IMR-90 (cell line): ENCODE data around the gene PMIS2. TPM values are rescaled to one million over a fixed set of nuclear protein-coding genes. Genes with fewer than 3 reads are reported as not detected.

Source experiments
- ATAC-seq: fragments of 200-7000 bp; cut with Tn5 transposase; 2 replicates; pipeline ENCODE4 v1.9.1; 2020; ENCODE audit warnings: low read depth, mild to moderate bottlenecking, moderate library complexity
- BruUV-seq: library from RNA; stranded (reverse); fragments of 400-500 nt; replicated peaks from 2 replicates; lab custom pipeline; 2021; lab: Mats Ljungman, UMichigan
- CTCF ChIA-PET: fragments of 300-600 bp; formaldehyde crosslinking; extraction: SDS; loops from one replicate; lab custom pipeline; 2021; ENCODE audit warnings: antibody characterized with exemption; lab: Yijun Ruan, JAX
- POLR2A ChIA-PET: fragments of 300-600 bp; sonication (Branson Sonifier 250); formaldehyde crosslinking; loops from one replicate; lab custom pipeline; 2022; ENCODE audit warnings: antibody characterized with exemption; ENCODE audit not compliant: unreplicated experiment; lab: Charles Lee
- DNase-seq: peaks from one replicate; pipeline ENCODE4 v3.0.0; 2013
- H2AFZ ChIP-seq: replicated peaks from 2 replicates; pipeline ENCODE3; 2013; ENCODE audit warnings: low read length, mild to moderate bottlenecking; ENCODE audit not compliant: poor library complexity
- H2AK5ac ChIP-seq: 2 replicates; pipeline ENCODE4 v1.6.1; 2013; ENCODE audit warnings: low read depth, low read length, inconsistent platforms
- H2AK9ac ChIP-seq: replicated peaks from 2 replicates; pipeline ENCODE3; 2013; ENCODE audit warnings: mild to moderate bottlenecking, low read depth, low read length, moderate library complexity; ENCODE audit not compliant: poor library complexity
- H2BK120ac ChIP-seq: 2 replicates; pipeline ENCODE4 v1.6.1; 2013; ENCODE audit warnings: low read depth, low read length, inconsistent platforms
- H2BK15ac ChIP-seq: 3 replicates; pipeline ENCODE4 v1.6.1; 2013; ENCODE audit warnings: low read depth, low read length, inconsistent platforms
- H2BK20ac ChIP-seq: 2 replicates; pipeline ENCODE4 v1.6.1; 2013; ENCODE audit warnings: low read depth, mild to moderate bottlenecking, inconsistent platforms, low read length, moderate library complexity
- H2BK5ac ChIP-seq: 2 replicates; pipeline ENCODE4 v1.6.1; 2013; ENCODE audit warnings: mild to moderate bottlenecking, low read depth, low read length, inconsistent platforms; ENCODE audit not compliant: poor library complexity, severe bottlenecking
- H3K14ac ChIP-seq: replicated peaks from 2 replicates; pipeline ENCODE4 v1.6.1; 2013; ENCODE audit warnings: low read depth, low read length, inconsistent platforms
- H3K18ac ChIP-seq: 2 replicates; pipeline ENCODE4 v1.6.1; 2013; ENCODE audit warnings: low read depth, low read length, control low read depth
- H3K23ac ChIP-seq: 2 replicates; pipeline ENCODE4 v1.6.1; 2013; ENCODE audit warnings: low read depth, low read length, inconsistent platforms
- H3K27ac ChIP-seq: 2 replicates; pipeline ENCODE4 v1.5.1; 2013; ENCODE audit warnings: mild to moderate bottlenecking, control low read depth, low read length; ENCODE audit not compliant: insufficient read depth
- H3K27me3 ChIP-seq: 2 replicates; pipeline ENCODE4 v1.6.1; 2013; ENCODE audit warnings: low read length; ENCODE audit not compliant: control insufficient read depth, insufficient read depth
- H3K36me3 ChIP-seq: 2 replicates; pipeline ENCODE4 v1.6.1; 2013; ENCODE audit warnings: low read length, mixed read lengths; ENCODE audit not compliant: control insufficient read depth, insufficient read depth
- H3K4ac ChIP-seq: 2 replicates; pipeline ENCODE4 v1.6.1; 2013; ENCODE audit warnings: low read depth, low read length, inconsistent platforms
- H3K4me1 ChIP-seq: 2 replicates; pipeline ENCODE4 v1.6.1; 2013; ENCODE audit warnings: low read length, mixed read lengths; ENCODE audit not compliant: control insufficient read depth, insufficient read depth
- H3K4me2 ChIP-seq: 2 replicates; pipeline ENCODE4 v1.6.1; 2013; ENCODE audit warnings: low read depth, mild to moderate bottlenecking, control low read depth, low read length, moderate library complexity
- H3K4me3 ChIP-seq: 2 replicates; pipeline ENCODE4 v1.5.1; 2013; ENCODE audit warnings: low read depth, mild to moderate bottlenecking, control low read depth, low read length, moderate library complexity; ENCODE audit not compliant: insufficient read depth
- H3K56ac ChIP-seq: 2 replicates; pipeline ENCODE4 v1.6.1; 2013; ENCODE audit warnings: low read length, inconsistent platforms; ENCODE audit not compliant: insufficient read depth; ENCODE audit errors: extremely low read depth
- H3K79me1 ChIP-seq, 2 experiments: 2 replicates each; pipeline ENCODE4 v1.6.1; 2013; ENCODE audit warnings: low read length in 2 of 2, inconsistent platforms in 1 of 2, low read depth in 1 of 2
- H3K9ac ChIP-seq: 2 replicates; pipeline ENCODE4 v1.6.1; 2013; ENCODE audit warnings: low read depth, low read length, control low read depth
- H3K9me1 ChIP-seq: 2 replicates; pipeline ENCODE4 v1.6.1; 2013; ENCODE audit warnings: low read length, inconsistent platforms; ENCODE audit not compliant: insufficient read depth
- H3K9me3 ChIP-seq: 2 replicates; pipeline ENCODE4 v1.6.1; 2013; ENCODE audit warnings: low read length; ENCODE audit not compliant: control insufficient read depth, insufficient read depth
- H4K20me1 ChIP-seq: 2 replicates; pipeline ENCODE4 v1.6.1; 2013; ENCODE audit warnings: low read length, inconsistent platforms; ENCODE audit not compliant: insufficient read depth
- H4K5ac ChIP-seq: 2 replicates; pipeline ENCODE4 v1.6.1; 2013; ENCODE audit warnings: mild to moderate bottlenecking, low read depth, low read length, control low read depth
- H4K8ac ChIP-seq, 2 experiments: 2 replicates each; pipeline ENCODE4 v1.6.1; 2013; ENCODE audit warnings: low read depth in 2 of 2, low read length in 2 of 2, control low read depth in 1 of 2, inconsistent platforms in 1 of 2
- H4K91ac ChIP-seq: 2 replicates; pipeline ENCODE4 v1.6.1; 2013; ENCODE audit warnings: low read depth, low read length, inconsistent platforms; ENCODE audit not compliant: insufficient read depth
- BHLHE40 ChIP-seq: fragments of 150-350 bp; IDR thresholded peaks from 2 replicates; pipeline ENCODE4 v1.6.1; 2016; ENCODE audit warnings: mild to moderate bottlenecking, low read depth, low read length
- CHD1 ChIP-seq: IDR thresholded peaks from 2 replicates; pipeline ENCODE4 v1.6.1; 2012; ENCODE audit warnings: low read depth, low read length, improper control_type of control experiment
- FOS ChIP-seq: fragments of 150-350 bp; IDR thresholded peaks from 2 replicates; pipeline ENCODE4 v1.6.1; 2016; ENCODE audit warnings: low read depth, low read length
- MAFK ChIP-seq: IDR thresholded peaks from 2 replicates; pipeline ENCODE4 v1.6.1; 2012; ENCODE audit warnings: low read depth, low read length, improper control_type of control experiment
- MXI1 ChIP-seq: IDR thresholded peaks from 2 replicates; pipeline ENCODE4 v1.6.1; 2012; ENCODE audit warnings: low read depth, mild to moderate bottlenecking, low read length, moderate library complexity, borderline replicate concordance
- RAD21 ChIP-seq: IDR thresholded peaks from 2 replicates; pipeline ENCODE4 v1.6.1; 2012; ENCODE audit warnings: low read length, improper control_type of control experiment
- RCOR1 ChIP-seq: IDR thresholded peaks from 2 replicates; pipeline ENCODE4 v1.6.1; 2012; ENCODE audit warnings: mild to moderate bottlenecking, low read length, improper control_type of control experiment; ENCODE audit not compliant: insufficient replicate concordance
- SMC3 ChIP-seq: fragments of 150-350 bp; IDR thresholded peaks from 2 replicates; pipeline ENCODE4 v1.6.1; 2016; ENCODE audit warnings: low read depth, mild to moderate bottlenecking, antibody characterized with exemption, low read length, moderate library complexity
- WGBS, 2 experiments: methylation state at CpG; one replicate each; pipeline versions ENCODE4 v1.1.5 to v1.1.7; 2013; ENCODE audit warnings: missing lambda C conversion rate in 2 of 2; ENCODE audit not compliant: insufficient read length in 1 of 2; ENCODE audit errors: extremely low coverage in 2 of 2; 5-methylcytosine and 5-hydroxymethylcytosine counted together
- dilution Hi-C: fragments of 300-500 bp; cut with HindIII; formaldehyde crosslinking; loops from one replicate; pipeline ENCODE4 v1.14.3; 2018; ENCODE audit warnings: low sequenced_read_pairs; ENCODE audit not compliant: unreplicated experiment
- in situ Hi-C: fragments of 300-500 bp; cut with MboI; formaldehyde crosslinking; loops from 3 replicates; pipeline ENCODE4 v1.14.3; 2019; ENCODE audit warnings: low sequenced_read_pairs, inconsistent platforms, mixed read lengths
- intact Hi-C: fragments of 100-400 bp; cut with micrococcal nuclease; formaldehyde crosslinking; loops from 2 replicates; pipeline ENCODE4 v1.10.0; 2022
- polyA plus RNA-seq, 3 experiments: library from polyadenylated mRNA; depleted of rRNA; stranded (reverse); fragments of >200 nt; gene quantifications; 2 replicates each; pipeline ENCODE4 v1.2.3, GENCODE V29; 2012; ENCODE audit warnings: low replicate concordance in 1 of 3
- total RNA-seq: library from RNA; depleted of rRNA; stranded (reverse); fragments of >200 nt; gene quantifications from 2 replicates; pipeline ENCODE4 v1.2.3, GENCODE V29; 2012

PMIS2 gene
- total and polyA plus RNA-seq, 2 of the 4 experiments (the other 2 are of a cell fraction): not detected

- no TSS peak for BruUV-seq
- Histone ChIP-seq H3K4ac (peak overlapping the region; percentile 66), H2BK15ac (no peak overlapping the region), H3K27ac (peak overlapping the region; percentile 55), H3K14ac (peak overlapping the region; percentile 77), H3K36me3 (peaks cover 27% of the 10 kb centered on the region), H3K4me2 (peak overlapping the region; percentile 87), H3K9me1 (0 out of 2 replicates have a peak, but pooled peaks cover 2% of the 10 kb centered on the region), H4K20me1 (no peaks in the 10 kb centered on the region), H3K18ac (no peak overlapping the region), H2BK120ac (peak overlapping the region; percentile 18; the same call in 1 of the 2 replicates), H2AK9ac (peak overlapping the region; percentile 84), H3K27me3 (no peaks in the 10 kb centered on the region), H2AFZ (peak overlapping the region; percentile 92), H3K79me1 (peaks cover 12 to 24% of the 10 kb centered on the region in 2 experiments), H3K9me3 (no peaks in the 10 kb centered on the region), H3K4me3 (peak overlapping the region; percentile 53), H4K91ac (peak overlapping the region; percentile 64), H4K5ac (peak overlapping the region; percentile 77), H2BK20ac (no peak overlapping the region), H3K4me1 (peaks cover 2% of the 10 kb centered on the region; the same call in 1 of the 2 replicates), H4K8ac (peak overlapping the region; percentile 94 to 98), H3K23ac (peak overlapping the region; percentile 12; the same call in 1 of the 2 replicates), H2BK5ac (peak overlapping the region; percentile 23), H3K56ac (peak overlapping the region; percentile 80), H3K9ac (peak overlapping the region; percentile 65), H2AK5ac (peak overlapping the region; percentile 47)
- in situ Hi-C loops: no loop called here
- 0% methylated on average over 3 of the region's 9 CpGs; no CpG with 5 or more reads in 1 of the 2 experiments for WGBS, 2 experiments
- intact Hi-C loops: loop anchor here (2.0 to 5.0 kb wide), 2 partner anchors 81 to 275 kb away; partner anchors contain the start of gene TMEM147
- dilution Hi-C loops: no loop called here
- CTCF ChIA-PET: no interaction called here
- POLR2A ChIA-PET: no interaction called here
- TF ChIP-seq MXI1 (no peak), RAD21 (no peak), MAFK (no peak), BHLHE40 (no peak), SMC3 (no peak), FOS (no peak), RCOR1 (no peak), CHD1 (no peak)
- no peak for ATAC-seq
- no peak for DNase-seq
These were observed 42.2 kb downstream of the PMIS2 start for GRCh38 chr19:35628264-35628564.
